HG03571 (cell line): Measurements from ENCODE around the gene PLD4.

Experiments used
- ATAC-seq: cut with Tn5 transposase; IDR thresholded peaks from one replicate; pipeline ENCODE4 v1.9.1; 2021; ENCODE audit not compliant: unreplicated experiment

Gene PLD4

DNA sequence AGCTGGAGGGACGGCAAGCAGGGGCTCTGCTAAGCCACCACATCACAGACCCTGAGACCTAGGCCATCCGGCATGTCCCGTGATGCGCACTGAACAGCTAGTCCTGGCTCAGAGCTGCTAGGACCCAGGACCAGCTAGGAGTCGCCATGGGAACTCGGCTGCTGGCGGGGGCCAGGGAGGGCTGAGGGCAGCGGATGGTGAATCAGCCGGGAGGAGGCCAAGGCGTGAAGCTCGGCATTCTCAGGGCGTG, 48.4 kb downstream of the PLD4 start:
- ATAC-seq = no peak

DNA sequence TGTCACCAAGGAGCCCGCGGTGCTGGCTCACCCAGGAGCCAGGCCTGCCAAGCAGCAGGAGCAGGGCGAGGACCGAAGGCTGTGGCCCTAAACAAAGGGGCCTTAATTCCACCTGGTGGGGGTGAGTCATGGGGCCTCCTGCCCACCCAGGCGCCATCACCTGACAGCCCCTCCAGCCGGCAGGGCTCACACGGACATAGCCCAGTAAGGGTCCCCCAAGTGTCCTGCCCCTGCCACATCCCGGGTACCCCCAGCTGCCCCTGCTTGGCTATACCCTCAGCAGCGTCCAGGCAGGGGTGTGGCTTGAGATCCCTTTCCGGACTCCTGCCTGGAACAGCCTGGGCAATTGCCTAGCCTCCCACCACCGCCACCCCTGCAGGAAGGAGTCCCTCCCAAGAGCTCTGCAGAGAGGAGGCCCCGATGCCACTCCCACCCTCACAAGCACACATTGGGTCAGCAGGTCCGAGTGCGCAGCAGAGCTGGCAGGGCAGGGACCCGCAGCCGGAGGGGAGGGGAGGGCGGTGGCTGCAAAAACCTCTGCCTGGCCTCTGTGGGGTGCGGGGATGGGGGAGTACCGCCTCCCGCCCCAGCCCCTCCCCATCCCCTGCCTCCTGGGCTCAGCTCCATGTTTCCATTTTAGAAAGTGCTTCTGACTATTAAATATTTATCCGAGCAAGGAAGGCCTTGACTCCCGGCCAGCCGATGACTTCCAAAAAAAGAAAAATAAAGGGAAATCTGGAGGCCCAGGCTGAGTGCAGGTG, 48.9 kb downstream of the PLD4 start:
- ATAC-seq = no peak

DNA sequence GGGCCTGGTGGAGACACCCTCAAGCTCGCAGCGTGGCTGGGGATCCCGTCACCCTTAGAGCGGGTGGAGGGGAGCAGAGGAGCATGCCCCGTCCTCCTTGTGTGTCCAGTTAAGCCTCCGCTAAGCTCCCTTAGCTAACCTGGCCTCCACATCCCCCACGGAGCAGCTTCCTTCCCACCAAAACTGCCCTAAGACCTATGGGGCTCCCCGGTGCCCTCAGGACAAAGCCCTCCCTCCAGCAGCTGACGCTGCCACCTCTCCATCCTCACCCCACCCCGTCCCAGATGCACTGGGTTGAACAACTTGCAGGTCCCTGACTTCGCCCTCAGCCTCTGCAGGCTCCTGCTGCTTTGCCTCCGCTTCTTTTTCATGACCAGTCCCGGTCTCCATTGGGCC, 49.5 kb downstream of the PLD4 start:
- ATAC-seq = no peak

DNA sequence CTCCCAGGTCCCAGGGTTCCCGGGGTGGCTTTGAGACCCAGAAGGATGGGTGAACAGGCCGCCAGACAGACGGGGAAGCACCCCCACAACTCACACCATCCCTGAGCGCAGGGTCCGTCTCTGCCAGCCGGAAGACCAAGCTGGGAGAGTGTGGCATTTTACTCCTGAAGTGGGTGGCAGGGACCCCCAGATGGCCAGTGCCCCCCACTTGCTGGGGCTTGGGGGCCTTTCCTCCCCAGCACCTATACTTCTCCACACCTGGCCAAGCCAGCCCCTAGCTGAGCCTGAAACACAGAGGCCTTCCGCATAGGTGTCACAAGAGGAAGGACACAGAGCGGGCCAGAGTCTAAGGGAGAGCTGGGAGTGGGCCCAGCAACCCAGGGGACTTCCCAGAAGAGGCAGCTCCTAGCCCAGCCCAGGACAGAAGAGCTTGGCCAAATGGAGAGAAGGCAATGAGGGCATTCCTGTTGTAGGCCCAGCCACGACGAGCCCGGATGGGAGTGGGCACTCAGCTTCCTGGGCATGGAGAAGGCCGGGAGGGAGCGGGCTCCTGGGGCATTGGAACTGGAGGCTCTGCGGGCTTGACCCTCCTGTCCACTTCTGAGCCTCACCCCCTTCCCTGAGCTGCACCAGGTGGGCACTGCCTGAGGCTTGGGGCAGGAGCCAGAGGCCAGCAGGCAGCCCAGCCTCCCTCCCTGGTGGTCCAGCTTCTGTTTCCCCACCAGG, 50.1 kb downstream of the PLD4 start:
- no peak for ATAC-seq

DNA sequence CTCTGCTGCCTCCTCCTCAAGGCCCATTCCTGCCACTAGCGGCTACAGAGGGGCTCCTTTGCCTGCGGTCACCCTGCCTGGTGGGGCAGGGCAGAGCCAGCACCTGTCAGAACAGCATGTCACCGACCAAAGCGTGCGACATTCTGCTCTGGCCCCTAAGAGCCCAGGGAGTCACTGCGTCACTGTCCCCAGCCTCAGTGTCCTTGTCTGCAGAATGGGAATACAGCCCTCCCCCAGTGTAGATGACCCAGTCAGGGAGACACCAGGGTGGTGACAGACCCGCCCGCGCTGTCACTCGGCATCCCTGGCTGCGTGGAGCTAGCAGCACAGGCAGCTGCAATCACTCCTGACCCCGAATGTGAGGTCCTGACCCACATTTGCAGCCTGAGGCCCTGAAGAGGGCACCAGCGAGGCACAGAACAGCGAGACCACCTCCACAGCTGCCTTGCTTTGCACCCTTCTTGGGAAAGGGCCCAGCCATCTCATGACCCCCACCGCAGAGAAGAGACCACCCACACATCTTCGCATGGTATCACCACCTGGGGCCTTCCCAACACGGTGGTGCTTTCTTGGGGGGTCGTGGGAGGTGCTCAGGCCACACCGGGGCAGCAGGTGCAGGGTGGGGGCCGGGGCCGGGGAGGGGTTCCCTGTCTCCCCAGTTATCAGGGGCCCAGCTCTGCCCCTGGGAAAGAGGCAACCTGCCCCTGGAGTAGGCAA, 51.0 kb downstream of the PLD4 start:
- ATAC-seq = no peak

DNA sequence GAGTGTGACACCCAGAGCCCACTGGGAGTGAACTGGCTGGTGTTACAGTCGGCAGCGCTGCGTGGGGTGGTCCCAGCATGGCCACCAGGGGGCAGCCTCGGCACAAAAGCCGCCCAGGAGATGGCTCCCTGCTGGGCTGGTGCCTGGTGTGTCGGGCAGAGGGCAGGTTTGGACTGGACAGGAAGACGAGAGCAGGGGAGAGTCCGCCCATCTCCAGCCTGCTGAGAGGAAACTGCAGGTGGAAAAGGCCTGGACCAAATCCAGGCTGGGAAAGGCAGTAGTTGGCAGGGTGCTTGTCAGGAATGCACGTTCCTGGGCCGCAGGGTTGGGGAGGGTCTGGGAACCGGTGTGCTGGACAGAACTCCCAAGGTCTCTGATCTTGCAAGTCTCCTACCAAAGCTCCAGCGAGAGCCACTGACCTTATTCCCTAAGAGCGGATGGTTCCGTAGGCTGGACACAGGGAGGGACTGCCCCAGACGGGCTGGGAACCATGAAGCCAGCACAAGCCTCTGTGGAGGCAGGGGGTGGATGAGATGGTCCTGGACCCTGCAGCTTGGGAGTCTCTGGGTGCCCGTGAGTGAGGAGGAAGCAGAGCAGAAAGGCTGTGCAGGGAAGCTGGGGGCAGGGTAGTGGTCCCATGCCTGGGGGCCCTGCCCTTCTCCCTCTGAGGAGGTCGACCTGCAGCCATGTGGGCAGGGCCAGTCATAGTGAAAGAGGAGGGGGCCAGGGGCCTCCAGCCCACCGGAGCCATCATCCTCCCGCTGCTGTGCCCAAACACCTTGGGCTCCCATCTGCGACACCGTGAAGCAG, 51.7 kb downstream of the PLD4 start:
- ATAC-seq = no peak

DNA sequence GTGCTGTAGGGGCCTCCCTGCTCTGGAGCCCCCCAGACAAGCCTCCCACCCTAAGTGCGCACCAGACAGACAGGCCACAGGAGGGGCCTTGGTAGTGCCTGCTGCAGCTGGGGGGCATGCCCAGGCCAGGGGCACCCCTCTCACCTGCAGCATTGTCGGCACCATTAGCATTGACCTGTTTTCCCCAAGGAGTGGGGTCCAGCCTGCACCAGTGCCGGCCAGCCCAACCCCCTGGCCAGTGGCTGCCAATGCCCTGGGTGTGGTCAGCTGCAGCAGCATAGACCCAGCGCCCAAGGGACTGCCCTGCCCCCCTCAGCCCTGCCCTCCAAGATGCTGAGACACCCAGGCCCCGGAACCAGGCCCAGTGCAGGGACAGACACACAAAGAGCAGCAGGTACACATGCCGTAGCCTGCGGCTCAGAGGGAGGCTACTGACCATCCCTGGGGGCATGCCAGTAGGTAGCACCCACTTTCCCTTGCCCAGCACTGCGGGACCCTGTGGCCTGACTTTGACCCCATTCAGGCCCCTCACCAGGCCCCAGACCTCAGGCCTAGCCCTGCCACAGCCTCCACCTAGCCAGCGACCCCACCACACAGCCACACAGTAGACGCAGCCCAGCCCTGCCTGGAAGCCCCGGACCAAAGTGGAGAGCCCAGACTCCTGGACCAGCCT, 52.5 kb downstream of the PLD4 start:
- no peak for ATAC-seq

DNA sequence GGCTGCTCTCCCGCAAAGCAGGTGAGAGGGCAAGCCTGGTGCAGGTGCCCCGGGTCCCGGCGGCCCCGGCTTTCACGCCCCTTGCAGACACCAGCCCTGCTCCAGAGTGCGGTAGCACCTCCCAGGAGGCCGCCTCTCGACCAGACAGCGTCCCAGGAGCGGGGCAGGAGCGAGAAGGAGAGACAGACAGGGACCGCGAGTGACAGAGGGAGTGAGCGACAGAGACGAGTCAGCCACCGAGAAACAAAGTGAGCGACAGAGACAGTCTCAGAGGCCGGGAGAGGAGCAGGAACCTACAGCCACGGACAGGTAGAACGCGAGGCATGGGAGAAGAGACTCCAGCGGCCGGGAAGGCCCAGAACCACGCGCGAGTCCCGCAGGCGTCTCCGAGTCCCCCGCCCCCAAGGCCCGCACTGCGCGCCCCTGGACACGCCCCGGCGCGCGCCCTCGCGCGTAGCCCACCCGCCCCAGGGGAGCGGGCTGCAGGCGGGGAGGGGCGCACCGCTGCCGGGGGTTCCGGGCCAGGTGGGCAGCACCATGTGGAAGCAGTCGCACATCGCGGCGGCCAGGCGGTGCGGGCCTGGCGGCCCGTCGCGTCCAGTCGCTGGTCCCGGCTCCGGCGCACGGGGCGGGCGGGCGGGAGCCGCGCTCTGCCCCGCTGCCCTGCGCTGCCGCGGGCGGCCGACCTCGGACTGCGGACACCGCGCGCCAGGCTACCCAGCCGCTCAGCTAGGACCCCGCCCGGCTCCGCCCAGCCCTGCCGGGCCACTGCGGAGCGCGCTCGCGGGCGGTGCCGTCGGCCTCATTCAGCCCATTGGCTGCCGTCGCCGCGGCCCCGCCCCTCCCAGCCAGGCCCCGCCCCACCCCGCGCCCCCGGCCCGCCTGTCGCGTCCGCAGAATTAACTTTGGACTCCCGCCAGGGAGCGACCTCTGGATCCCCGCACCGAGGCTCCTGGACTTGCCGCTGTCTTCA, 53.3 kb downstream of the PLD4 start, which contains the start of gene AHNAK2:
TSS of gene AHNAK2 (minus strand) at position 694 of the 973 bp plus-strand sequence. CDS start at position 557, 137 bp downstream.
- ATAC-seq = no peak

DNA sequence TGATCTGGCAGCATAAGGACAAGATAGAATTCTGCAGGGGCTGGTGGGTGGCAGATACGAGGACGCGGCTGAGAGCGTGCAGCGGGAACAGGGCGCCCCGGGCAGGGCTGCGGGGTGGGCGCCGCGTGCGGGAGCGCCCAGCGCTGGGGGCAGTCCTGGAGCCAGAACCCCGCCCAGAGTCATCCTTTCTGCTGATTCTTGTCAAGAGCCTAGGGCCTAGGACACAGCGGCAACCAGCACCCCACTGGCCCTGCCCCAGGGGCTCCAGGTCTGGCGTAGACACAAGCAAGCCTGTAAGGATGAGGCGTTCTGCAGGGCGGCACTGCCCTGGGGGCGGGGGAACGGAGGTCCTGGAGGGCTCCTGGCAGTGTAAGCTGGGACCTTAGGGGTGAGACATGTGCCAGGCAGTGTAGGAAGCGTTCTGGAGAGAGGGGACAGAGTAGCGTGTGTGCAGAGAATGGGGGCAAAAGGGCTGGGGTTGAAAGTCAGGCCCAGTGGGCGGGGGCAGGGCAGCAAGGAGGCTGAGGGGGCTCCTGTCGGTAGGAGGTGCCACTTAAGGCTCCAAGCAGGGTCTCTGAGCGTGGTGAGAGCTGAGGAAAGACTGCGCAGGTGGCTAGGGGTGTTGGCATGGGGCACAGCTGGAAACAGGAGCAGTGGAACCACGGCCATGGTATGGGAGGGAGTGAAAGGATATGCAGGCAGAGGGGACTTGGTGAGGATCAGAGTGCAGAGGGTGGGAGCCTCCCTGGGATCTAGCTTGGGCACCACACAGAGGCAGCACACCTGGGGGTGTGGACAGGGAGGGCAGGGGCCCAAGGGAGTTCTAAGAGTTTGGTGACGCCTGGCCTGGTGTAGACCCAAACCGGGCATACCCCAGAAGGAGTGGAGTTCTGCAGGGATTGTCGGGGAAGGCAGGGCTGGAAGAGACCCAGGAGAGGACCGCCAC, 54.3 kb downstream of the PLD4 start:
- no peak for ATAC-seq

DNA sequence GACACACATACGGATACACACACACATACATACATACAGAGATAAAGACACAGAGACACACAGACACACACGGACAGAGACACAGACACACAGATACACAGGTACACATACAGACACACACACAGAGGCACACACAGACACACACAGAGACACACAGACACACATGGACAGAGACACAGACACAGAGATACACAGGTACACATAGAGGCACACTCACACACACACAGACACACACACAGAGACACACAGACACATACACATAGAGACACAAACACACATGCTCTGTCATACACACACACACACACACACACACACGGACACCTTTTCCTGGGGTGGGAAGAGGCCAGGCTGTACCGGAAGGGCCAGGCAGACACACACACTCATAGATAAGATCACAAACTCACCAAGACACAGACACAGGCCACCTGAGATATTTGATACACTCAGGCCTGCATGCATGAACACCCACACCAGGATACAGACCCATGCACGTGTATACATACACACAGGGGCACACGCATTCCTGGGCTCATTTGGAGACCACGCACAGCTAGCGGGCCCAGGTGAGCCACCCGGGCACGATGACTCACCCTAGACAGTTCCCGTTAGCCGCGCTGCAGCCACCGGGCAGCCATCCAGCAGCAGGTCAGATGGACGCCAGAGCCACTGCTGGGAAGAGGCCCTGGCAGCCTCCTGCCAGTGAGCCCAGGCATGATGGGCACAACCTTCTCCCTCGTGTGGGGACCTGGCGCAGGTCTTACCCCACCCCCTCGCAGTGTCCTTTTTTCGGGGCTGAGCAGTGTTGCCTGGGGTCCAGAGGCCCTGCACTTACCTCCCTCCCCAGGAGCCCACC, 55.3 kb downstream of the PLD4 start:
- no peak for ATAC-seq

DNA sequence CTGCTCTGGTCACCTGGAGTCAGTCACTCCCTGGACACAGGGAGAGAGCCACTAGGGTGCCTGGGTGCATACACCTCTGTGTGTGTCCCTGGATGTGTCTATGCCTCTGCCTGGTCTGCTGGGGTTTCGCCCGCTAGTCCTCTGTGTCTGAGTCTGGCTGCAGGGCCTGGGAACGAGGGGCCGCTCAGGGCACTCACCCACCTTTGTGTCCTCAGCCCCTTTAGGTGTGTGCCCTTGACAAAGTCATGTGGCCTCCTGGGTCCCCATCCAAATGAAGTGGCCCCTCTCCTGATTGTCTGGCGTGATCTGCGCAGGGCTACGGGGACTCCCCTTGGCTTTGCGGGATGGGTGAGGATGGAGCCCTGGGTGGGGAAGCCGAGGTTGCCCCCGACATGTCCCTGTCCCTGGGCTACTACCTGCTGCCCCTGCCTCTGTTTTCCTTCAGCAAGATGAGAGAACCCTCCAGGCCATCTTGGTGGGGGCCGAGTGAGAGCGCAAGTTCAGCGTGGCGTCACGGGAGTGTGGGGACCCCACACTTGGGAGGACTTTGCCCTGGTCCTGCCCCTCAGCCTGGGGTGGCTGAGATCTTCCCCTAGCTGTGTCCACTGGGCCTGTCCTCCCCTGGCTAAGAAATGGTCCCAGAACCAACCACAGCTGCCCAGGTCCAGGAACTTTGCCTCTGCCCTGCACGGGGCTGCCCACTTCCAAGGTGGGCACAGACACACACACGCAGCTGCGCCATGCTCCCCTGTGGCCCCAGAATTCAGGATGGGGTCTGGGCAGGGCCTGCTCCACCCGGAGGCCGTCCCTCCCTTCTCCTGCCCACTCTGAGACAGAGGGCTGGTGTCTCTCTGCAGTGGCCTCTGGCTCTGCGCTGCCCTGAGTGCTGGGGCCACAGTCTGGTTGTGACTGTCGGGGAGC, 56.2 kb downstream of the PLD4 start:
- ATAC-seq = no peak

DNA sequence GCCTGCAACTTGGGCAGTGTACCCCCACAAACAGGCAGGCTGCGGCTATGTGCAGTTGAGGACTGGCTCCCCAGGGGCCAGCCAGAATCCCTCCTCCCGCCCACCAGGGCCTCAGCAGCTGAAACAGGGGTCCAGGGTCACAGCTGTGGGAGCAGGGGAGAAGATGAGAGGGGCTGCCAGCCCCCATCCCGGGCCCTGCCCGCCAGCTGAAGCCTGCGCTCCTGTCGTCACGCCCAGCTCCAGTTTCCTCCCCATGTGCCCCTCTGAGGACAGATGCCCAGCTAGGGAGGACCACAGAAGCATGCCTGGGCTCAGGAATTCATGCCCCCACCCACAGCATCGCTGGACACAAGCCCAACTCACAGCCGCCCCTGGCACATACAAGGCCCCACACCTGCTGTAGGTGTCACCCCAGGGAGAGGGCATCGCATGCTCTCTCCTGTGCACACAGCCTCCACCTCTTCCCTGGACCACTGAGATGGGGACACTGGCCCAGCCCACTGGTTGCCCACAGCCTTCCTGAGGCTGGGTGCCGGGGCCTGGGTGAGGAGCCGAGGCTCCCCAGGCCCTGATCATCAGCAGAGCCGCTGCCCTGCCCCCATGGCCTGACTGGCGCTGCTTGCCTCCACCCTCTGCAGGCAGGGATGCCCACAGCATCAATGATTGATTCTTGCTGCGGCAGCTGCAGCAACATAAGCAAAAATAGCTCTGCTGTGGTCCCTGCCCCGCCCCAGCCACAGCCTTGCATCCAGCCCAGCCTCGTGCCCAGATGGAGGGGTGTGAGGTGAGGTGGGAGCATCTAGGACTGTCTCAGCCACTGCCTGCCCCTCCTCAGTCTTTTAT, 57.2 kb downstream of the PLD4 start:
- no peak for ATAC-seq

DNA sequence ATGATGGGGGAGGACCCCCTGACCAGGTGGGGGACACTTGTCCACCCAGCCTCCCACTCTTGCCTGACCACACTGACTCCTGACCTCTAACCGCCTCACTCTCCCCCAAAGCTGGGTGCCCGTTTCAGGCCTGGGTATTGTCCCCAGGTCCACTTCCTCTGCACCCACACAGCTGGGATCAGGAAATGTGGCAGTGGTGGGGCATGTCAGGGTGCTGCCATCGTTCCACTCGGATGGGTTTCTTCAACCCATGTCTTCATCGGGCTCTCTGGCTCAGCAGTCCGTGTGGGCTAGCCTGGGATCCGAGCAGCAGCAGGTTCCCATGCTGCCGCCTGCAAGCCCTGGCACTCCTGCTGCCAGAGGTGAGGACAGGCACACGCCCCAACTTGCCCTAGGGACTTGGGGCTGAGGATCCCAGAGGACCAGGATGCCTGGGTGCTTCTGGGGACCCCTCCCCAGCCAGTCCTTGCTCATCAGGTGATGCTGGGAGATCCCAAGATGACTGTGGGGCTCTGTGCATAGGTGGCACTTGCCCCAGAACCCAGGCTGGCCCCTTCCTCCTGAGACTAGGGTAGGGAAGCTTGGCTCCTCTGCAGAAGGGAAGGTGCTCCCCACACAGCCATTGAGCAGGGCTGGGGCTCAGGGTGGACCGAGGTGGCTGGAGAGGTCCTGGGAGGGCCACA, 58.0 kb downstream of the PLD4 start:
- ATAC-seq = no peak
